ENCODE data around the gene UPF2.
"Not testable (repeated sequence)": the region's sequence is repeated elsewhere in the genome, so short reads cannot be mapped to it uniquely, and the experiment has no call there.

Gene UPF2

GRCh38 chr10:12042797-12043651 lies at the start of gene UPF2:
TSS of gene UPF2 (minus strand) at chr10:12042809. CDS start at chr10:12035423, 7,386 bp downstream.
- DNase-seq (ENCODE audit: low read depth, low spot score) = peak; percentile 95

DNA sequence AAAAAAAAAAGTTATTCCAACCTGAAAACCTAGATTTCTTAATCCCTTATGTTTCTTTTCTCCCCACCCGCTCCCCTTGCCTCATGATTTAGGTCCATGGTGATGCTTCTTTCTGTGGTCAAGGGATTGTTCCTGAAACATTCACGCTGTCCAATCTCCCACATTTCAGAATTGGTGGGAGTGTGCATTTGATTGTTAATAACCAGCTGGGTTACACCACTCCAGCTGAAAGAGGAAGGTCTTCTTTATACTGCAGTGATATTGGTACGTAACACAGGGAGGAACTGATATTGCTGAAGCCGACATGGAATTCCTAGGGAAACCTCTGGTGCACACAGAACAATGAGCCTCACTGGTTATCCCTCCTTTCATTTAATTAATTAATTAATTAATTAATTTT lies 48.8 kb upstream of the UPF2 start:
- DNase-seq (ENCODE audit: low read depth, low spot score) = no peak

GRCh38 chr10:12088919-12089318 lies 46.3 kb upstream of the UPF2 start:
- no peak for DNase-seq (ENCODE audit: low read depth, low spot score)

DNA sequence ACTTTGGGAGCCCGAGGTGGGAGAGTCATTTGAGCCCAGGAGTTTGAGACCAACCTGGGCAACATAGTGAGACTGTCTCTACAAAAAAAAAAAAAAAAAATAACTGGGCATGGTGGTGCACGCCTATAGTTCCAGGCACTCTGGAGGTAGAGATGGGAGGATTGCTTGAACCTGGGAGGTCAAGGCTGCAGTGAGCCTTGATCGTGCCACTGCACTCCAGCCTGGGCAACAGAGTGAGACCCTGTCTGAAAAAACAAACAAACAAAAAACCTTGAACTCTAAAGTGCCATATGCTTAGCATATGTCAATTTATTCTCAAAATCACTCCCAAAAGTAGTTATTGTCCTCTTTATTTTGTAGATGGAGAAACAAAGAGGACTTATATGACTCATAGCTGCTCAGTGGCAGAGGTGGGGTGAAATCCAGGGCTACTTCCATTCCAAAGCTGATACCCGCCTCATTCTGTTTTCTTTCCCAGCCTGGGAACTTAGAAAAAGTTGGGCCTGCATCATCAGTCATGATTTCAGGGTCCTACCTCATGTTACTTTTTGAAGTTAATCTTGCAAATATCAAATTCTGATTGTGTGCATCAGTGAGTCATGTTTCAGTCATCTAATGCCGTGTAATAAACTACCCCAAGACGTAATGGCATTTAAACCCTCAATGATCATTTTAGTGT lies 39.4 kb upstream of the UPF2 start:
- no peak for DNase-seq (ENCODE audit: low read depth, low spot score)

DNA sequence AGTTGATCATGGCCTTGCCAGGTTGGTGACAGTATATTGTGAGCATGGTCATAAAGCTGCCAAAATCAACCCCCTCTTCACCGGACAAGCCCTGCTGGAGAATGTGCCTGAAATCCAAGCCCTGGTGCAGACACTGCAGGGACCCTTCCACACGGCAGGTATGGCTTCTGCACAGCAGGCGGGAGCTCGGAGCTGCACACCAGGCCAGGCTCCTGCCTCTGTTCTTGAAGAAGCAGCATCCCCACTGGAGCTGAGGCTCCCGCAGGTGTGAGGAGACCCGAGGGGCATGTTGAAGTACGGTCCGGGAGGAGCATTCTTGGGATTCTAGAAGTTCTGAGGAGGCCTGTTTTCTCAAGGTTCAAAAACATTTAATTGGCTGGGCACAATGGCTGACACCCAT lies 38.9 kb upstream of the UPF2 start:
- no peak for DNase-seq (ENCODE audit: low read depth, low spot score)

GRCh38 chr10:12077580-12078180 lies 35.1 kb upstream of the UPF2 start:
- DNase-seq (ENCODE audit: low read depth, low spot score) = no peak

GRCh38 chr10:12073526-12073925 lies 30.9 kb upstream of the UPF2 start:
- no peak for DNase-seq (ENCODE audit: low read depth, low spot score)

DNA sequence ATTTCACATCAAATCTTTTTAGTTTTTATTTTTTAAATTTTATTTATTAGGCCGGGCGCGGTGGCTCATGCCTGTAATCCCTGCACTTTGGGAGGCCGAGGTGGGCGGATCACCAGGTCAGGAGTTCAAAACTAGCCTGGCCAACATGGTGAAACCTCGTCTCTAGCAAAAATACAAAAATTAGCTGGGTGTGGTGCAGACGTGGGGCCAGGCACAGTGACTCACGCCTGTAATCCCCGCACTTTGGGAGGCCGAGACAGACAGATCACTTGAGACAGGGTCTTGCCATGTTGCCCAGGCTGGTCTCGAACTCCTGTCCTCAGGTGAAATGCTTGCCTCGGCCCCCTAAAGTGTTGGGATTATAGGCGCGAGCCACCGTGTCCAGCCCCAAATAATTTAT lies 28.8 kb upstream of the UPF2 start:
- DNase-seq (ENCODE audit: low read depth, low spot score) = not testable (repeated sequence)

DNA sequence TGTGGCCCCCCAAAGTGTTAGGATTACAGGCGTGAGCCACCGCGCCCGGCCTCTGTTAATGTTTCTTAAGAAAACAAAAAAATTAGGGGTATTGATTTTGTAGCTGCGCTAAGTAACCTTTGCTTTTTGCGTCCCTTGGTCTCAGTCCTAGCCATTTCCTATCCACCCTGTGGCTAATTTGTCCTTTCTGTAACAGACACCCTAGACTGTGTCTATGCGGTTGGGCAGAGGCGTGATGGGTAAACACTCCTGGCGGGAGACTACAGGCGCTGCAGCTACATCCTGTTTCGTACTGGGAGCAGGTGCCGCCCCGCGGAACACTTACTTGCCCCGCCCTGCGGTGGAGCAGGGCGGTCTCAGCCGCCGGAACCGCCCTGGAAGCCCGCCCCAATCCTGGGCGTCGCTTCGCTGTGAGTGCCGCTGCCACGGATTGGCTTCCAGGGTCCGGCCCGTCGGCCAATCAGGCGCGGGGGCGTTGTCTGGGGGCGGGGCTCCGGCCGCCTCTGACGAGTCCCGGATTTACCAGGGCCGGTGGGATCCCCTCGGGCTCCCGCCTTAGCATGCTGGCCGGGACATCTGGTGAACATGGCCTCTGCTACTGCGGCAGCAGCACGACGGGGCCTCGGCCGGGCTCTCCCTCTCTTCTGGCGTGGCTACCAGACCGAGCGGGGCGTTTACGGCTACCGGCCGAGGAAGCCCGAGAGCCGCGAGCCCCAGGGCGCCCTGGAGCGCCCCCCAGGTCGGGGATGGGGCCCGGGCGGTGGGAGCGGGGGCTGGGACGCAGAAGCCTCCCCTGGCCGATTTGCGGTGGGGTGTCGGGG lies 26.1 kb upstream of the UPF2 start, which contains the start of gene DHTKD1:
DHTKD1 (plus strand) TSS at position 506 of the 821 bp plus-strand sequence; CDS start at position 586, 80 bp downstream.
- peak; percentile 94 for DNase-seq (ENCODE audit: low read depth, low spot score)

- no peak for DNase-seq (ENCODE audit: low read depth, low spot score)
These were observed 24.7 kb upstream of the UPF2 start for GRCh38 chr10:12067336-12067735.

- DNase-seq (ENCODE audit: low read depth, low spot score) = no peak
These were observed 20.8 kb upstream of the UPF2 start for GRCh38 chr10:12063483-12063818.

- no peak for DNase-seq (ENCODE audit: low read depth, low spot score)
These were observed 20.3 kb upstream of the UPF2 start for GRCh38 chr10:12062754-12063482.

- no peak for DNase-seq (ENCODE audit: low read depth, low spot score)
These were observed 18.5 kb upstream of the UPF2 start for GRCh38 chr10:12061124-12061523.

GRCh38 chr10:12056748-12057147 lies 14.1 kb upstream of the UPF2 start:
- no peak for DNase-seq (ENCODE audit: low read depth, low spot score)

DNA sequence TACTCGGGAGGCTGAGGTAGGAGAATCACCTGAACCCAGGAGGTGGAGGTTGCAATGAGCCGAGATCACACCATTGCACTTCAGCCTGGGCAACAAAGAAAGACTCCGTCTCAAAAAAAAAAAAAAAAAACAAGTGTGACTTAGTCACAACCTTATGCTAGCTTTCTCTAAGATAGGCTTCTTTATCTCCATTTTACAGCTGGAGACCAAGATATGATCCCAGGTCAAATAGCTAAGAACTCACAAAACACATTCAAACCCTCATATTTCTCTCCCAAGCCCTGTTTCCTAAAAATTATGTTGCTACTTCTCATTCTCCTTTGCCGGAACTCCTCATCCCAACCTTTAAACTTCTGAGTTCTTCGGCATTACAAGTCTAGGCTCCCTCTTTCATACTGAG lies 13.1 kb upstream of the UPF2 start:
- no peak for DNase-seq (ENCODE audit: low read depth, low spot score)

DNA sequence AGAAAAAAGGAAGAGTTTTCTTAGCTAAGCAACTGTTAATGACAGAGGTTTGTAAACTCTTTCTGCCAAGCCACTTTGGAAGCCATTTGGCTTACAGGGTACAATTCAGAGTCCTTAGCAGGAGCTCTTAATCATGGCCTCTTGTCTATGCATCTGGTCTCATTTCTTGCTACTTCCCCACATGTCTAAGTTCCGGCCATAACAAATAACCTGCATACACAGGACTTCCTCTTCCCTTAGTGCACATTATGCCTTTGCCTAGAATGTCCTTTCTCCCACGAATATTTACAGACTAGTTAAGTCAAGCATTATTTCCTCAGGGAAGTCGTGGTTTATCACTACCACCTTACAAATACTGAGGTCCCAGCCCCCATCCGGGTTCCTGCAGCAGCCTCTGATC lies 8.6 kb upstream of the UPF2 start:
- no peak for DNase-seq (ENCODE audit: low read depth, low spot score)

DNA sequence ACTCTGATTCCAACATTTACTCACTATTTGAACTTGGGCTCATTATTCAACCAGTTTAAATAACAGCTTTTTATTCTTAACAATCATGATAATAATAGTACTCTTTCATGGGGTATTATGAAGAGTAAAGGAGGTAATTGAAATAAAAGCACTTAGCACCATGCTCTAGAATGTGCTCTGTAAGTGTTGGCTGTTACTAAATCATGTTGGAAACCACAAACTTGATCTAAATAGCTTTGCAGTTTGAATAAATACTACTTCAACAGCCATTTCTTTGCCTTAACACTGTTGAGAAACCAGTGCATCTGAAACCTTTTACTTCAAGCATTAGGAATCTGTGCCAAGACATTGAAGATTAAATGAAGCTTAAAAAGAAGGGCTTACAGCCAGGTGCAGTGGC lies 7.9 kb upstream of the UPF2 start:
- no peak for DNase-seq (ENCODE audit: low read depth, low spot score)

DNA sequence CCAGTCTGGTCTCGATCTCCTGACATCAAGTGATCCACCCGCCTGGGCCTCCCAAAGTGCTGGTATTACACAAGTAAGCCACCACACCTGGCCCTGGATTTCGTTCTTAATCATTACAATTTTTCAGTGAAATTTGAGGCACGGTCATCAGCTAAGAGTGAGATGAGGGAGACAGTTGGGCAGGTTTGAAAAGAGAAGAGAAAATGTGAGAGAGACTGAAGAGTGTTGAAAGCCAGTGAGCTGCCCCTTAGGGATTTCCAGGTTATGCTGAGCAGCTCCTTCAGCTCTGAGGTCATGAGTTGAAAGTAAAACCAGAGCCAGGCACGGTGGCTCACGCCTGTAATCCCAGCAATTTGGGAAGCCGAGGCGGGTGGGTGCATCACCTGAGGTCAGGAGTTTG lies 5.9 kb upstream of the UPF2 start:
- no peak for DNase-seq (ENCODE audit: low read depth, low spot score)

- DNase-seq (ENCODE audit: low read depth, low spot score) = no peak
These were observed 3.0 kb upstream of the UPF2 start for GRCh38 chr10:12045596-12045995.

DNA sequence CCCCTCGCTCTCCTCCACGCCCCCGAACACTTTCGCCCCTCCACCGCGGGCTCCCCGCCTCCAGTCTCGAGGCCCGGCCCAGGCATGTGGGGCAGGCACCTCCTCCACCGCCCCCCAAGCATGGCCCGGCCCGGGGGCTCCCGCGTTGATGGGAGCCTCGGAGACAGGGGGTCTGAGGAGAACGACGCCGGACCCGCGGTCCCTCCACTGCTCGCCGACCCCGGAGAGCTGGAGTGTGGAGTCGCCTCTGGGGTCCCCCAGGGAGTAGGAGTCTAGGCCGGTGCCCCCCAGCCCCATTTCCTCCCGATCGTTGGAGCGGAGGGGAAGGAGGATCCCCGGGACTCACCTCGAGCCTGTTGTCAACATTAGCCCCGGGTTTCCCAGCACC lies 206 bp downstream of the UPF2 start:
- no peak for DNase-seq (ENCODE audit: low read depth, low spot score)

DNA sequence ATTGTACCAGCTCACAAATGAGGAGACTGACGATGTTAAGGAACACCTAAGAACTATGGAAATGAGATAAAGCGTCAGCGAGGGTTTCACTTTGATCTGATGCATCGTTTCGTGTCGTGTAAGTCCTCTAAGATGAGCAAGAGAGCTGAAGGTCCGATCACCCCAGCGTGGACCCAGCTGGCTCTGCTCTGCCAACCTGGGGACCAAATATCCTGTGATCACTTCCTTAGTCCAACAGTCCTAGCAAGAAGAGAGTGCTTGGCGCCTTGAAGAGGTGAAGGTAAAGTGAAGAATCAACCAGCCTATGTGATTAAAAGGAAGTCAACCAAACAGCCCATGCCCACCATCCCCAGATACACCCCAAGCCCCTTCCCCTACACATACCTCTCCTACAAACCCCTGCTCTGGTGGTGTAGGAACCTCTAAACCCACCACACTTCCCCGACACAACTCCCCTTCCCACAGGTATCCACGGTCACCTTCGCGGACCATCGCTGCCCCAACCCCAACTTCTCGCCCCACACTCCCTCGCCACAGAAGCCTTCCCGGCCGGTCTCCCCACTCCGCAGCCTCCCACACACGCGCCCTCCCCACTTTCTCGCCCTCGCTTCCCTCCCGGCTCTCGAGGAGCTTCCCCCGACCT lies 722 bp downstream of the UPF2 start:
- no peak for DNase-seq (ENCODE audit: low read depth, low spot score)
